HG03520 (cell line): Measurements from ENCODE around the gene IGSF21.

Source experiments
- ATAC-seq: cut with Tn5 transposase; IDR thresholded peaks from one replicate; pipeline ENCODE4 v1.9.1; 2021; ENCODE audit warnings: mild to moderate bottlenecking, moderate library complexity; ENCODE audit not compliant: unreplicated experiment

The IGSF21 gene

GRCh38 chr1:18175051-18175450 lies 67.5 kb downstream of the IGSF21 start:
- ATAC-seq: no peak

DNA sequence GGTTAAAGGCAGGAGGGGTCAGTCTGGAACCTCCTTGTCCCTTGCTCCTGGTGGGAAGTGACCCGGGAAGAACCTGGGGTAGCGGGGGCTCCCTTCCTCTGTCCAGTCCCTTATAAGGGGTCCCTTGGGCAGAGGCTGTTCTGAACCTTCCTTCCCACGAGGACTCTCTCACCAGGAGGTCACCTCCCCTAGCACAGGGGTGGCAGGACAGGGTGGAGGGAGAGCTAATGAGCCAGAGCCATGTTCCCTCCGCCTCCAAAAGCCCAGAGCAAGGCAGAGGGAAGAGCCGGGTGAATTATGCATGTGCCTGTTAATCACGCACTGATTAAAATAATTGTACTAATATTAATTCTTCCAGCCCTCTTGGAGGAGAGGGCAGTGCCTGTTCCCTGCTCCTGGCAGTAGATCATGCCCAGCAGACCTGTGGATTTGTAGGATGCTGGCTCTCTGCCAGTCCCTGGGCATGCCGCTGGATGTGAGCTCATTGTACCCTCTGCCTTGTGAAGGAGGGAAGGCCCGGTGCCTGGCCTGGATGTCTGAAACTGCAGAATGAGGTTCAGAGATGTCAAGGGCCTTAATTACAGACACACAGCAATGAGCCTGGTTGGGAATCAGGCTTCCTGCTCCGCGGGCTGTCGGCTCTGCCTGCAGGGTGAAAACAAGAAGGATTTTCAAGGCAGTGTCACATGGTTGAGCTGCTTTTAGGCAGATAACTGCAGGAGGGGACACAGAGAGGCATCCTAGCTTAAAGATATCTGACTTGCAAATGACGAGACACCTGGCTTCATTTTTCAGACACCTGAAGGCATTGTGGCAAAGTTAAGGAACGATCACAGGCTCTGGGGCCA lies 68.2 kb downstream of the IGSF21 start:
- ATAC-seq: no peak

DNA sequence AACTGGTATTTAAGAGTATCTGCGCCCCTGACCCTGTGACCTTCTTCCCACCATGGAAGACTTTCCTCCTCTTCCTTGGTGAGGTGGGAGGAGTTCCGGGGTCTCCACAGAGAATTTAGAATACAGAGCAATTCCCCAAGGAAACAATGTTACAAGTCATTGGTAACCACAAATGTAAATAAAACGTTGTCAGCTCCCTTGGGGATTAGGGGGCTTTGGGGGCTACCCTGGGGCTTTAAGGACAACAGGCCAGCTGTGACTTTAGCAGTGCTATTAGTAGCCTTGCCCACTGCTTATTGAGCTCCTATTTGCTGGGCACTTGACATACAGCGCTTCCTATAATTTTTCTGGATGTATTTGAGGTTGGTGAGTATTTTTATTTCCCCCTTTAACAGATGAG lies 69.0 kb downstream of the IGSF21 start:
- ATAC-seq: no peak

DNA sequence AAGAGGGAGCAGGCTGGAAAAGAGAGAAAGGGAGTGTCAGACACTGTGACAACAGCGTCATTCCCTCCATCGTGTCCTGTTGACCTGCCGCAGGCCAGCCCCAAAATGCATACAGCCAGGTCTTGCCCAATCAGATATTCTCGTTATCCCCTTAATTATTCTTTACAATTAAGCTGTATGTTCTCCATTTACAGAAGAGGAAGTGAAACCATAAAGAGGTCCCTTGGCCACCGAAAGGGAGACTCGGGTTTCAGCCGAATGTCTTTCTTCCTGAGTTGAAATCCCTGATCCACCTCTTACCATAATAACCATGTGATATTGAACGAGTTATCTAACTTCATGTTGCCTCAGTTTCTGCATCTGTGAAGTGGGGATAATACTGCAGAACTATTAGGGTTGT lies 70.5 kb downstream of the IGSF21 start:
- ATAC-seq: no peak

DNA sequence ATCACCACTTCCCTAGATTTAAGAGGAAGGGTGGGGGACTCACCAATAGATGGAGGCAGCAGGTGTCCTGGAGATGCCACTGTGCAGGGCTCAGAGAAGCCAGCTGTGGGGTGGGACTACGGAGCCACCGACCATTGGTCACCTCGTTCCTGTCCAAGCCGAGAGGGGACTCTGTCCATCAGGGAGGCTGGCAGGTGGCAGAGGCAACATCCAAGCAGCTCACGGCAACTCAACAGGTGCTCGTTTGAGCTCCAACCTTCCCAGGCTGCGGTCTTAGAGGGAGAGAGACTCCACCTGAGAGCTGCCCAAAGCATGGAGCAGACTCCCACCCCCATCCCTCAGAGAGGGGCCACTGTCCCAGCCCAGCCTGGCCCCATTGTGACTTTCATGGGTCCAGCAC lies 71.4 kb downstream of the IGSF21 start:
- ATAC-seq: no peak

DNA sequence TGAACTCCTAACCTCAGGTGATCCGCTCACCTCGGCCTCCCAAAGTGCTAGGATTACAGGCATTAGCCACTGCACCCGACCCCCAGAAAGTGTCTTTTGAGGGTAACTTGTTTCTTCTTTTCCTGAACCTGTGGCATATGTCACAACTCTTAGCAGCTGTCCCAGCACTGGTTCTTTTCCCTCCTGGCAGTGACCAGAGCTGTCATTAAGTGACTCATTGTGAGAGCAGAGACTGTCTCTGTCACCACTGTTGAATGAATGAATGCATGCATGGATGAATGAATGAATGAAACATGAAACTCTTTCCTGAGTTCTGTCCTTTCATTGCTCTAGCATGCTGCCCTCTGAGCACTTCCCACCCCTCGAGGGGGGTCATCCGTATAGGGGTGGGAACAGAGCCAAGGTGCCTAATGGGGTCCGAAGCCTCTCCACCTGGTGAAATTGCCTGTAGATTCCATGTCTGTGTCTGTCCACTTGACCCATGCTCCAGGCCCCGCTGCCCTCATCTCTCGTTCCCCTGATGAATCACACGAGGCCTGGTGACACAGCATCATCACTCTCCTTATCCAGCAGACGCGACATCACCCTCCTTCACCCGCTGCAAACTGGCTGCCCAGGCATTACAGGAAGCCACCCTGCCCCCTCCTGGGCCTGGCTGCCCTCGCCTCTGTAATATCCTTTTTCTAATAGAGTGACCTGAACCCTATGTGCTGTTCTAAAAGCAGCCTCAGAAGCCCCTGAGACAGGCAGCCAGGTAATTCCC lies 75.0 kb downstream of the IGSF21 start:
- no peak for ATAC-seq

DNA sequence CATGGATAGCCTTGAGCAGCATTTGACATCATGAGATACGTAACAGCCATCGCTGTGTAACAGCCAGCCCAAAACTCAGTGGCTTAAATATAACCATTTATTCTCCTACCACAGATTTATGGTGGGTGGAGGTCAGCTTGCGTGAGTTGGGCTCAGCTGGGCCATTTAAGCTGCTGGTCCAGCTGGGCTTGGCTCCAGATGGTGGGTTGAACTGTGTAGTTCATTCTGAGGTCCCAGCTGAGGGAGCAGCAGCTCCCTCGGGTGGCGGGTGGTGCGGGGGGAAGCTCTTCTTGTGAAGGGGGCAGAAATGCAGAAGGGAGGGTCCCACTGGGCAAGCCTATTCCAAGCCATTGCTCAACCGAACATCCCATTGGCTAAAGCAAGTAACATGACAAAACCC lies 75.9 kb downstream of the IGSF21 start:
- ATAC-seq: no peak

DNA sequence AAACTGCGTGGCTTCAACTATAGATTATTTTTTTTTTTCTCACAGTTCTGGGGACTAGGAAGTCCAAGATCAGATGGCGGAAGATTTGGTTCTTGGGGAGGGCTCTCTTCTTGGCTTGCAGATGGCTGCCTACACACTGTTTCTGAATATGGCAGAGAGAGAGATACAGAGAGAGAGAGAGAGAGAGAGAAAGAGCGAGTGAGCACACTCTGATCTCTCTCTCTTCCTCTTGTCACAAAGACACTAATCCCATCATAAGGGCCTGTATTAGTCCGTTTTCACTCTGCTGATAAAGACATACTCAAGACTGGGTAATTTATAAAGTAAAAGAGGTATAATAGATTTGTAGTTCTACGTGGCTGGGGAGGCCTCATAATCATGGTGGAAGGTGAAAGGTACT lies 79.5 kb downstream of the IGSF21 start:
- ATAC-seq: no peak

GRCh38 chr1:18188820-18189517 lies 81.4 kb downstream of the IGSF21 start:
- ATAC-seq: no peak

GRCh38 chr1:18190598-18190997 lies 83.0 kb downstream of the IGSF21 start:
- no peak for ATAC-seq

DNA sequence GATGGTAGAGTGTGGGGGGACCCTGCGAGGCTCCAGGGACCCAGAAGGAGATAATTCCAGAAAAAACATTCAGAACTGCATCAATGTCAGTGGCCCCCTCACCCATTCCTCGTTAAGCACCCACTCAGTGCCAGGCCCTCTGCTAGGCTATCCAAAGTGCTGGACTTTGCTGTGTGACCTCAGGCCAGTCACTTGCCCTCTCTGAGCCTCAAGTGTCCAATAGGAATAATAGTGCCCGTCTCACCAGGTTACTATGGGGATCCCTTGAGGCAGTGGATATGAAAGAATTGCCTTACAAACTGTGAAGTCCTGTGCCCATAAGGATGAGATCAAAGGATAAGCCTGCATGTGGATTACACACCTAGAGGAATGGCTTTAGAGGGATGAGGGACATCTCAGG lies 83.4 kb downstream of the IGSF21 start:
- no peak for ATAC-seq

- ATAC-seq: no peak
Observed at GRCh38 chr1:18191481-18192155, 84.0 kb downstream of the IGSF21 start.

DNA sequence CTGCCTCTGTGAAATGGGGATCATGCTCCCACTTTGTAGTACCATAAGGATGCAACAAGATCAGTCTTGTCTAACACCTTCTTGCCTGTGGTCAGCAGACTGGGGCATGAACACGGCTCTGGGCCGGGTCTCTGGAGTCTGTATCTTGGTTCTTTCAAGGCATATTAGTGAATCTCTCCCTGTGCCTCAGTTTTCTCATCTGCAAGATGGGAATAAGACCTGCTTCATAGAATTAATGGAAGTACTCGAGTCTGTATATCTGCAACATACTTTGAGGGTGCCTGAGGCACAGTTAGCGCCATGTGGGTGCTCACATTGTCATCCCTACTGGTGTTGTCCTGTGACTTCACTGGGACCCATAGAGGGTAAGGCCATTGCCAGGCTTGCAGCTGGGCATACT lies 84.6 kb downstream of the IGSF21 start:
- ATAC-seq: no peak

DNA sequence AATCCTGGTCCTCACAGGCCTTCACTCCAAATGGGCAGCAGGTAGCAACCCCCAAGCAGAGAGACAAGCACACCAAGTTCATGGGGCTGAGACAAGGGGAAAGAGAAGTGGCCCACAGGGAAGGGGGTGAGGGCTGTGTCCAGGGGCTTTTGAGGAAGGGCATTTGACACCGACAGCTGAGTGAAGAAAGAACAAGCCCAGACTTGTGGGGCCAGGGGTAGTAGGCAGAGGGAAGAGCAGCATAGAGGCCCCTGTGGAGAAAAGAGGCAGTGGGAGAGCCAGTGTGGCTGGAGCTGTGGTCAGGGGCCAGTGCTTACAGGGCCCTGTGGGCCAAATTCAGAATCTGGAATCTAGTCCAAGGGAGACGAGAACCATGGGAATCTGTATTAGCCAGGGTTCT lies 85.4 kb downstream of the IGSF21 start:
- ATAC-seq: no peak

GRCh38 chr1:18197299-18197698 lies 89.7 kb downstream of the IGSF21 start:
- no peak for ATAC-seq

DNA sequence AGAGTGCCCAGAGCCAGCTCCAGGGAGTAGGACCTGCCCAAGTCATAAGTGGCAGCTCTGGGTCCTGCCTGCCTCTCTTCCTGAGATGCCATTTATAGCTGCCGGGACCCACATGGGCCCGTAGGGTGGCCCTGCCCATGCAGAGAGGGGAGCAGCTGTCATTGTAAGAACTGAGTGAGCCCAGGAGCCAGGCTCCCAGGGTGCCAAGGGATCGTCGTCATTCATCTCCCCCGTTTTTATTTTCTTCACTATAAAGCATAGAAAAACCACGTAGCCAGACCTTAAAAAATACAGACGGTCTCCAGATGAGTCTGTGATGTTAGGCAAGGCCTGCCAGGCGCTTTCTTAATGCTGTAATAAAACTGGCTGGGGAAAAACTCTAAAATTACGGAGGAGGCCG lies 90.7 kb downstream of the IGSF21 start:
- no peak for ATAC-seq

DNA sequence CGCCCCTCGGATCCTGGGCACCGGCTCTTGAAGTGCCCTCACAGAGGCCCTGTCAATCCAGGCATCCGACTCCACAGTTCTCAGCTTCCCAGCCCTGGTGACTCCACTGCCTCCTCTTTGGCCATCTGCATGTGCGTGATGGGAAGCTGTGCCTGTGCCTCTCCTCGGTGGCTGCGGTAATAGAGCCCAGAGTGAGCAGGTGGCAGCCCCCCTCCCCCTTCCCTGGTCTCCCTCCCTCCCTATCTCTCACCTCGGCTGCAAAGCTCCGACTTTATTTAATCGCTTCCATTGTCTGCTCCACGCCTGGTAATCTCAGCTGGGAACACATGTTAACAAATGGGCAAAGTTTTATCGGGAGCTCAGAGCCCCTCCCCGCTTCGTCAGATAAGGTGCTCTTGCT lies 91.9 kb downstream of the IGSF21 start:
- no peak for ATAC-seq

GRCh38 chr1:18200136-18200717 lies 92.6 kb downstream of the IGSF21 start:
- no peak for ATAC-seq

- no peak for ATAC-seq
Observed at GRCh38 chr1:18200918-18201317, 93.3 kb downstream of the IGSF21 start.

GRCh38 chr1:18201997-18202719 lies 94.6 kb downstream of the IGSF21 start:
- ATAC-seq: no peak
